ENCODE measurements around the gene GSE1.

The GSE1 gene

GRCh38 chr16:85689950-85690320 lies 76.8 kb downstream of the GSE1 start:
- Histone ChIP-seq H3K27ac (ENCODE audit: low read depth, low read length) (no peak overlapping the region), H3K9me3 (ENCODE audit: insufficient read depth, low read depth, low read length) (no peaks in the 10 kb centered on the region), H3K4me3 (ENCODE audit: low read length) (no peak overlapping the region), H3K36me3 (ENCODE audit: insufficient read depth, low read length) (peaks cover 13% of the 10 kb centered on the region; the same call in 1 of the 2 replicates), H3K27me3 (ENCODE audit: insufficient read depth, low read length) (0 out of 2 replicates have a peak, but pooled peaks cover 6% of the 10 kb centered on the region), H3K4me1 (ENCODE audit: insufficient read depth, low read length) (no peaks in the 10 kb centered on the region), H3K9ac (ENCODE audit: low read depth, low read length) (no peak overlapping the region)
- 65% methylated on average over 9 of the region's 9 CpGs for WGBS

DNA sequence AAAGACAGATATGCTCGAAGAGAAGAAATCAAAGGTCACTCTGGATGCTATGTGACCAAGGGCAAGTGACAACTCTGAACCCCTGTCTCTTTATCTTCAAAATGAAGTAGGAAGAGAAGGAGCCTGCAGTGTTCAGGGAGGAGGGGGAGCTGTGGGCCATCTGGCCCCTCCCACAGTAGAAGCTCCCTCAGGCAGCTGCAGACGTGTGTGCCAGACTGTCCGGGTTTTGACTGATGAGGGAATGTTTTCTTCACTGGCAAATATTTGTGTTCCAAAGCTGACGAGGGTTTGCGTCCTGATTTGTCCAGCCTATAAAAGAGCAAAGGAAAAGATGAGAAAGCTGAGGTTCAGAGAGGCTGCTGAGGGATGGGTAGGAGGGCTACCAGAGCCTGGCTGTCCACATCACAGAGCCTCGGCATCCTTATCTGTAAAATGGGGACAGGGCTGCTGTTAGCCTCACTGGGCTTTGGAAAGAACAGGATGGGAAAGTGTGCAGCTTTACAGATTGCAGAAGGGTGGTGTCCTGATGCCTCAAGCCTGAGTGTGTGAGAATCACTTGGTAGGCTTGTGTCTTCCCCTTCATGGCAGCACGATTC lies 77.4 kb downstream of the GSE1 start:
- WGBS = 82% methylated on average over 7 of the region's 7 CpGs
- 0 out of 2 replicates have a peak, but pooled peaks cover 6% of the 10 kb centered on the region for H3K27me3 ChIP-seq (ENCODE audit: insufficient read depth, low read length)

GRCh38 chr16:85695196-85696128 lies 82.3 kb downstream of the GSE1 start:
- no peak overlapping the region for H3K4me3 ChIP-seq (ENCODE audit: low read length)
- no peak overlapping the region for H3K27ac ChIP-seq (ENCODE audit: low read depth, low read length)
- H3K9ac ChIP-seq (ENCODE audit: low read depth, low read length) = no peak overlapping the region
- WGBS = 84% methylated on average over 24 of the region's 24 CpGs
- no peaks in the 10 kb centered on the region for H3K36me3 ChIP-seq (ENCODE audit: insufficient read depth, low read length)
- H3K4me1 ChIP-seq (ENCODE audit: insufficient read depth, low read length) = no peaks in the 10 kb centered on the region
- no peaks in the 10 kb centered on the region for H3K27me3 ChIP-seq (ENCODE audit: insufficient read depth, low read length)
- H3K9me3 ChIP-seq (ENCODE audit: insufficient read depth, low read depth, low read length) = no peaks in the 10 kb centered on the region

More for the DNA sequence above, 77.4 kb downstream of the GSE1 start:
- Histone ChIP-seq H3K4me1 (ENCODE audit: insufficient read depth, low read length) (no peaks in the 10 kb centered on the region), H3K36me3 (ENCODE audit: insufficient read depth, low read length) (0 out of 2 replicates have a peak, but pooled peaks cover 8% of the 10 kb centered on the region), H3K4me3 (ENCODE audit: low read length) (no peak overlapping the region), H3K9ac (ENCODE audit: low read depth, low read length) (no peak overlapping the region), H3K9me3 (ENCODE audit: insufficient read depth, low read depth, low read length) (no peaks in the 10 kb centered on the region), H3K27ac (ENCODE audit: low read depth, low read length) (no peak overlapping the region)

DNA sequence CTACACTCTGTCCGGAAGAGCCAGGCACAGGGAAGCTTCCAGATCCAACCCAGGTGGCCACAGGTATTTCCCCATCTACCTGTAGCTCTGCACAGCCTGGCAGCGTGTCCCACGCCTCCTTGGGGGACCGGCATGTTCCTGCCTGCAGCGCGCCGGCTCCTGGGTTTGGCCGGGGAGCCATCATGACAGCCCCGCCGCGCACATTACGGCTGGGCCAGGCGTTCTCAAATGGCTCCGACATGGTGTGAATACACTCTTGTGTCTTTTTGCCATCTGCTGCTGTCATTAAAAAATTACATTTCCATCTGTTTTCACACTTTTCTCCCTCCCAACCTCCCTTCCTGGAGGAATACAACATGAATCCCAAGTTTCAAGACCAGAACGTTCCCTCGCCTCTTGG lies 83.7 kb downstream of the GSE1 start:
- Histone ChIP-seq H3K27ac (ENCODE audit: low read depth, low read length) (no peak overlapping the region), H3K9ac (ENCODE audit: low read depth, low read length) (no peak overlapping the region), H3K36me3 (ENCODE audit: insufficient read depth, low read length) (no peaks in the 10 kb centered on the region), H3K4me1 (ENCODE audit: insufficient read depth, low read length) (no peaks in the 10 kb centered on the region), H3K4me3 (ENCODE audit: low read length) (no peak overlapping the region), H3K27me3 (ENCODE audit: insufficient read depth, low read length) (no peaks in the 10 kb centered on the region), H3K9me3 (ENCODE audit: insufficient read depth, low read depth, low read length) (no peaks in the 10 kb centered on the region)
- 94% methylated on average over 16 of the region's 16 CpGs for WGBS

GRCh38 chr16:85697431-85697830 lies 84.3 kb downstream of the GSE1 start:
- H3K4me1 ChIP-seq (ENCODE audit: insufficient read depth, low read length) = no peaks in the 10 kb centered on the region
- H3K9me3 ChIP-seq (ENCODE audit: insufficient read depth, low read depth, low read length) = no peaks in the 10 kb centered on the region
- no peak overlapping the region for H3K27ac ChIP-seq (ENCODE audit: low read depth, low read length)
- WGBS = 91% methylated on average over 14 of the region's 14 CpGs
- no peaks in the 10 kb centered on the region for H3K27me3 ChIP-seq (ENCODE audit: insufficient read depth, low read length)
- H3K4me3 ChIP-seq (ENCODE audit: low read length) = no peak overlapping the region
- H3K9ac ChIP-seq (ENCODE audit: low read depth, low read length) = no peak overlapping the region
- no peaks in the 10 kb centered on the region for H3K36me3 ChIP-seq (ENCODE audit: insufficient read depth, low read length)

DNA sequence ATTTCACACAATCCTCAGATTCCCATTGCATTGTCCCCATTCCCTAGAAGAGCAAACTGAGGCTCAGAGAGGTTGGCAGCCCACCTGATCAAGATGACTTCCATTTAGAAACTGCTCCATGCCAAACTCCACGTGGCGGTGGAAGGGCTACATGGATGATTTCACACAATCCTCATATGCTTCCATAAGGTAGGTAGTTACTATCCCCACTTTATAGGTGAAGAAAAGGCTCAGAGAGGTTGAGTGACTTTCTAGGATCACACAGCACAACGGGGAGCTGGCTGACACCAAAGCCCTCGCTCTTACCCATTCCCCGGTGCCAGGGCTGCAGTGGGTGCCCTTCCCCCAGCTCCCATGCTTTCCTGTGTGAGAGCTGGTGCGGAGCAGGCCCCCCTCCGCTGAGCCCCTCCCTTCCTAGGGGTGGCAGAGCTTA lies 85.4 kb downstream of the GSE1 start:
- no peaks in the 10 kb centered on the region for H3K36me3 ChIP-seq (ENCODE audit: insufficient read depth, low read length)
- H3K27ac ChIP-seq (ENCODE audit: low read depth, low read length) = no peak overlapping the region
- no peaks in the 10 kb centered on the region for H3K4me1 ChIP-seq (ENCODE audit: insufficient read depth, low read length)
- no peak overlapping the region; the same call in 1 of the 2 replicates for H3K9ac ChIP-seq (ENCODE audit: low read depth, low read length)
- no peaks in the 10 kb centered on the region for H3K27me3 ChIP-seq (ENCODE audit: insufficient read depth, low read length)
- no peaks in the 10 kb centered on the region for H3K9me3 ChIP-seq (ENCODE audit: insufficient read depth, low read depth, low read length)
- WGBS = 91% methylated on average over 7 of the region's 7 CpGs
- H3K4me3 ChIP-seq (ENCODE audit: low read length) = no peak overlapping the region

GRCh38 chr16:85698935-85699558 lies 85.9 kb downstream of the GSE1 start:
- no peaks in the 10 kb centered on the region for H3K4me1 ChIP-seq (ENCODE audit: insufficient read depth, low read length)
- no peak overlapping the region for H3K4me3 ChIP-seq (ENCODE audit: low read length)
- no peak overlapping the region; the same call in 1 of the 2 replicates for H3K9ac ChIP-seq (ENCODE audit: low read depth, low read length)
- no peaks in the 10 kb centered on the region for H3K9me3 ChIP-seq (ENCODE audit: insufficient read depth, low read depth, low read length)
- H3K36me3 ChIP-seq (ENCODE audit: insufficient read depth, low read length) = no peaks in the 10 kb centered on the region
- 74% methylated on average over 12 of the region's 12 CpGs for WGBS
- H3K27me3 ChIP-seq (ENCODE audit: insufficient read depth, low read length) = no peaks in the 10 kb centered on the region
- H3K27ac ChIP-seq (ENCODE audit: low read depth, low read length) = no peak overlapping the region

GRCh38 chr16:85699628-85700027 lies 86.5 kb downstream of the GSE1 start:
- no peaks in the 10 kb centered on the region for H3K9me3 ChIP-seq (ENCODE audit: insufficient read depth, low read depth, low read length)
- no peak overlapping the region for H3K27ac ChIP-seq (ENCODE audit: low read depth, low read length)
- no peaks in the 10 kb centered on the region for H3K27me3 ChIP-seq (ENCODE audit: insufficient read depth, low read length)
- no peak overlapping the region for H3K9ac ChIP-seq (ENCODE audit: low read depth, low read length)
- H3K4me1 ChIP-seq (ENCODE audit: insufficient read depth, low read length) = no peaks in the 10 kb centered on the region
- H3K4me3 ChIP-seq (ENCODE audit: low read length) = no peak overlapping the region
- WGBS = 85% methylated on average over 7 of the region's 7 CpGs
- no peaks in the 10 kb centered on the region for H3K36me3 ChIP-seq (ENCODE audit: insufficient read depth, low read length)

DNA sequence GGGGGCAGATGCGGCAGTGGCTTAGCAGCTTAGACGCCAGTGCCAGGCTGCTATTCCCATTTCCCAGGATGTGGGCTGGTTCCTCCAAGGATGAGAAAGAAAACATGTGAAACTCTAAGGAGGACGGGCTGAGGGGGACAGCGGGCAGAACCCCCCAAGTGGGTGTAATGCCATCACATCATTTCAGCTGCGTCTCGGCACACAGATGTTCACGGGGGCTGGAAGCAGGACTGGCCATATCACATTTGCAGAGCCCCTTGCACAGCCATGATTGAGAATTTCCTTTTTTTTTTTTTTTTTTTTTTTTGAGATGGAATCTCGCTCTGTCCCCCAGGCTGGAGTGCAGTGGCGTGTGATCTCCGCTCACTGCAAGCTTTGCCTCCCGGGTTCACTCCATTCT lies 90.9 kb downstream of the GSE1 start:
- Histone ChIP-seq H3K27me3 (ENCODE audit: insufficient read depth, low read length) (no peaks in the 10 kb centered on the region), H3K9ac (ENCODE audit: low read depth, low read length) (no peak overlapping the region), H3K9me3 (ENCODE audit: insufficient read depth, low read depth, low read length) (no peaks in the 10 kb centered on the region), H3K4me3 (ENCODE audit: low read length) (no peak overlapping the region), H3K27ac (ENCODE audit: low read depth, low read length) (no peak overlapping the region), H3K4me1 (ENCODE audit: insufficient read depth, low read length) (no peaks in the 10 kb centered on the region), H3K36me3 (ENCODE audit: insufficient read depth, low read length) (no peaks in the 10 kb centered on the region)
- 91% methylated on average over 11 of the region's 11 CpGs for WGBS

GRCh38 chr16:85704900-85705846 lies 92.1 kb downstream of the GSE1 start:
- WGBS = 92% methylated on average over 20 of the region's 20 CpGs
- no peaks in the 10 kb centered on the region for H3K27me3 ChIP-seq (ENCODE audit: insufficient read depth, low read length)
- H3K9me3 ChIP-seq (ENCODE audit: insufficient read depth, low read depth, low read length) = no peaks in the 10 kb centered on the region
- H3K9ac ChIP-seq (ENCODE audit: low read depth, low read length) = no peak overlapping the region
- H3K4me1 ChIP-seq (ENCODE audit: insufficient read depth, low read length) = no peaks in the 10 kb centered on the region
- H3K4me3 ChIP-seq (ENCODE audit: low read length) = no peak overlapping the region
- H3K36me3 ChIP-seq (ENCODE audit: insufficient read depth, low read length) = no peaks in the 10 kb centered on the region
- no peak overlapping the region for H3K27ac ChIP-seq (ENCODE audit: low read depth, low read length)
